H1 (cell line): Measurements from ENCODE around the gene PXMP4. TPM values are rescaled to one million over a fixed set of nuclear protein-coding genes. Genes with fewer than 3 reads are reported as not detected.

ENCODE experiments used
- CREB1 ChIP-seq: IDR thresholded peaks from 2 replicates; pipeline ENCODE4 v1.6.1; 2012; ENCODE audit warnings: inconsistent platforms
- RXRA ChIP-seq: IDR thresholded peaks from 2 replicates; pipeline ENCODE4 v1.6.1; 2011; ENCODE audit warnings: low read depth, mild to moderate bottlenecking, low read length, moderate library complexity; ENCODE audit not compliant: insufficient read depth
- SIX5 ChIP-seq: IDR thresholded peaks from 2 replicates; pipeline ENCODE4 v1.6.1; 2011; ENCODE audit warnings: mild to moderate bottlenecking, low read depth, low read length
- TAF1 ChIP-seq: IDR thresholded peaks from 2 replicates; pipeline ENCODE4 v1.6.1; 2011; ENCODE audit warnings: mild to moderate bottlenecking, low read depth, low read length
- polyA plus RNA-seq, 7 experiments: library from polyadenylated mRNA; depleted of rRNA in 3 of 7; stranded (reverse) in 5 of 7; unstranded in 2 of 7; fragments of >200 nt in 5 of 7; fragments of 200-250 nt in 2 of 7; gene quantifications; 1 replicate in 5 of 7; 2 replicates in 1 of 7; 4 replicates in 1 of 7; pipeline versions ENCODE4 v1.2.1 to v1.2.3, GENCODE V29; 2011 to 2013; ENCODE audit warnings: missing spikeins in 2 of 7, mixed read lengths in 2 of 7
- total RNA-seq: library from RNA; stranded (reverse); fragmentation: NEBNext Ultra II Directional; extraction: Animal tissue kit (Norgen Biotek cat#: 25700); gene quantifications from 2 replicates; pipeline ENCODE4 v1.2.1, GENCODE V29; 2021
- TF ChIP-seq, protein P1 (sequence below): IDR thresholded peaks from 2 replicates; pipeline ENCODE4 v1.6.1; 2012; ENCODE audit warnings: inconsistent platforms

PXMP4 gene
- total and polyA plus RNA-seq, 2 of the 8 experiments (the other 6 are each of a cell fraction or from before 2014, with no cell fraction given) = 3.3 to 3.4 TPM

GRCh38 chr20:33727115-33727479, 7.0 kb upstream of the PXMP4 start (continued):
- TF ChIP-seq, protein P1, sequence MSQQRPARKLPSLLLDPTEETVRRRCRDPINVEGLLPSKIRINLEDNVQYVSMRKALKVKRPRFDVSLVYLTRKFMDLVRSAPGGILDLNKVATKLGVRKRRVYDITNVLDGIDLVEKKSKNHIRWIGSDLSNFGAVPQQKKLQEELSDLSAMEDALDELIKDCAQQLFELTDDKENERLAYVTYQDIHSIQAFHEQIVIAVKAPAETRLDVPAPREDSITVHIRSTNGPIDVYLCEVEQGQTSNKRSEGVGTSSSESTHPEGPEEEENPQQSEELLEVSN = no peak
- TF ChIP-seq TAF1 (no peak), SIX5 (no peak), RXRA (no peak), CREB1 (no peak)
